ENCODE measurements around the gene PRIMA1. TPM values are rescaled to one million over a fixed set of nuclear protein-coding genes. Genes with fewer than 3 reads are reported as not detected.

PRIMA1 gene
- total RNA-seq, 4 donors from 2014 or later: 0.33 to 0.88 (median 0.64) TPM

GRCh38 chr14:93674343-93674742 lies 113.9 kb downstream of the PRIMA1 start:
- WGBS, 2 donors: 92 to 94% methylated on average over 1 of the region's 1 CpG
- intact Hi-C loops (cut with DNase I): no loop called here
- Histone ChIP-seq H3K4me1 (no peaks in the 10 kb centered on the region), H3K9me3 (no peaks in the 10 kb centered on the region), H3K27me3 (no peaks in the 10 kb centered on the region), H3K27ac (no peak overlapping the region), H3K4me3 (replicated peaks in 1 of 3) (no peak overlapping the region), H3K36me3 (no peaks in the 10 kb centered on the region)
- DNase-seq: no peak
- TF ChIP-seq CTCF (IDR thresholded peaks at IDR 0.05) (no peak), POLR2A (IDR thresholded peaks at IDR 0.05) (no peak)

DNA sequence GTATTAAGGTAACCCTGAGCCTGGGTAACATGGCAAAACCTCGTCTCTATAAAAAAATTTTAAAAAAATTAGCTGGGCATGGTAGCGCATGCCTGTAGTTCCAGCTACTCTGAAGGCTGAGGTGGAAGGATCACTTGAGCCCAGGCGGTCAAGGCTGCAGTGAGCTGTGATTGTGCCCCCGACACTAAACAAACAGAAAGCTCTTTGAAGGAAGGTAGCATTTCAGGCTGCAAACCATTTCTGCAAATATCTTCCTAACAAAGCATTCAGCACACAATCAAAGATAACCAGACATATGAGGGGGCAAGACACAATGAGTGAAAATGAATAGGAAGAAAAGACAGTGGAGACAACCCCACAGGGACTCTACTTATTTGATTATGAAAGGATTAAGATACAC lies 118.7 kb downstream of the PRIMA1 start:
- H3K36me3 ChIP-seq: no peaks in the 10 kb centered on the region
- no peak for TF ChIP-seq CTCF (IDR thresholded peaks at IDR 0.05)
- no peak for TF ChIP-seq POLR2A (IDR thresholded peaks at IDR 0.05)
- intact Hi-C loops (cut with DNase I): no loop called here
- no peak for DNase-seq
- no peak overlapping the region for H3K27ac ChIP-seq
- 47 to 50% methylated on average over 4 of the region's 4 CpGs for WGBS, 2 donors
- no peaks in the 10 kb centered on the region for H3K9me3 ChIP-seq
- H3K27me3 ChIP-seq: no peaks in the 10 kb centered on the region
- no peak overlapping the region for H3K4me3 ChIP-seq (replicated peaks in 1 of 3)
- H3K4me1 ChIP-seq: no peaks in the 10 kb centered on the region

Other genes starting within 250 kb of the PRIMA1 start
- 1 to 10 TPM in 1 of 4 donors, under 1 TPM in 3; 0.40 to 3.6 (median 0.63) TPM for gene FAM181A, start 138.9 kb upstream of the PRIMA1 start, total RNA-seq
- 1 to 10 TPM in 1 of 4 donors, under 1 TPM in 2, not detected in 1; 0.67 to 3.8 (median 0.79) TPM for gene ASB2, start 188.1 kb upstream of the PRIMA1 start, total RNA-seq
- gene CCDC197, start 208.8 kb upstream of the PRIMA1 start, total RNA-seq: not detected
- 1 to 10 TPM in 1 of 4 donors, under 1 TPM in 2, not detected in 1; 0.45 to 1.2 (median 0.54) TPM for gene OTUB2, start 237.9 kb upstream of the PRIMA1 start, total RNA-seq

All from thyroid gland (tissue), 4 donors.